GM12878 (cell line): ENCODE data around the gene STXBP5. TPM values are rescaled to one million over a fixed set of nuclear protein-coding genes. Genes with fewer than 3 reads are reported as not detected.

ENCODE experiments used
- ATAC-seq: fragments of 200-7000 bp; cut with Tn5 transposase; 3 replicates; pipeline ENCODE4 v1.9.1; 2020; ENCODE audit warnings: mild to moderate bottlenecking, moderate library complexity
- BruUV-seq: library from RNA; stranded (reverse); fragments of 400-500 nt; replicated peaks from 2 replicates; lab custom pipeline; 2021; lab: Mats Ljungman, UMichigan
- CTCF ChIA-PET: fragments of 300-600 bp; sonication (Branson Sonifier 250); formaldehyde crosslinking; extraction: SDS; loops from one replicate; lab custom pipeline; 2021; ENCODE audit warnings: inconsistent platforms; lab: Yijun Ruan, JAX
- POLR2A ChIA-PET: fragments of 350-600 bp; formaldehyde crosslinking; extraction: SDS; loops from one replicate; lab custom pipeline; 2021; ENCODE audit warnings: inconsistent platforms; lab: Charles Lee
- RAD21 ChIA-PET: fragments of 300-600 bp; sonication (Branson Sonifier 250); formaldehyde crosslinking; loops from one replicate; lab custom pipeline; 2023; ENCODE audit warnings: antibody characterized with exemption; ENCODE audit not compliant: unreplicated experiment; lab: Charles Lee
- SMC1A ChIA-PET: fragments of 300-600 bp; sonication (Branson Sonifier 250); formaldehyde crosslinking; loops from one replicate; lab custom pipeline; 2023; ENCODE audit not compliant: unreplicated experiment, uncharacterized antibody; lab: Charles Lee
- DNase-seq: peaks from one replicate; pipeline ENCODE4 v3.0.0-alpha.2; 2011; ENCODE audit warnings: low read depth, low spot score
- FAIRE-seq: peaks from 3 replicates; lab custom pipeline; 2011; peaks lifted over from hg19 to GRCh38; lab: Jason Lieb, UNC
- H2AFZ ChIP-seq: 2 replicates; pipeline ENCODE4 v1.6.0; 2011; ENCODE audit warnings: low read depth, low read length, control low read depth; ENCODE audit not compliant: control insufficient read depth
- H3K27ac ChIP-seq: 2 replicates; pipeline ENCODE4 v1.5.1; 2011; ENCODE audit warnings: control low read depth; ENCODE audit not compliant: control insufficient read depth, insufficient read depth
- H3K27me3 ChIP-seq, 2 experiments: replicated peaks in 1 of 2; 2 replicates each; pipeline versions ENCODE4 v1.6.0 to v1.6.1; 2011; ENCODE audit warnings: low read length in 1 of 2; ENCODE audit not compliant: control insufficient read depth in 2 of 2, insufficient read depth in 2 of 2
- H3K36me3 ChIP-seq, 2 experiments: 2 replicates each; pipeline ENCODE4 v1.5.1; 2011; ENCODE audit warnings: low read length in 1 of 2; ENCODE audit not compliant: control insufficient read depth in 2 of 2, insufficient read depth in 2 of 2
- H3K4me1 ChIP-seq: 2 replicates; pipeline ENCODE4 v1.6.1; 2011; ENCODE audit warnings: mild to moderate bottlenecking, low read length, moderate library complexity, mixed read lengths; ENCODE audit not compliant: control insufficient read depth, insufficient read depth
- H3K4me2 ChIP-seq: 2 replicates; pipeline ENCODE4 v1.6.0; 2011; ENCODE audit warnings: control low read depth; ENCODE audit not compliant: control insufficient read depth, insufficient read depth
- H3K4me3 ChIP-seq: fragments of 200-600 bp; sonication (generic); 2 replicates; pipeline ENCODE4 v1.5.1; 2016
- H3K79me2 ChIP-seq: 2 replicates; pipeline ENCODE4 v1.6.0; 2011; ENCODE audit warnings: low read length; ENCODE audit not compliant: control insufficient read depth, insufficient read depth
- H3K9ac ChIP-seq: 2 replicates; pipeline ENCODE4 v1.8.0; 2011; ENCODE audit warnings: low read length, control low read depth, mixed read lengths; ENCODE audit not compliant: control insufficient read depth, insufficient read depth
- H3K9me3 ChIP-seq: replicated peaks from 3 replicates; pipeline ENCODE4 v1.5.1; 2011; ENCODE audit warnings: mild to moderate bottlenecking, low read length; ENCODE audit not compliant: control insufficient read depth, insufficient read depth
- H4K20me1 ChIP-seq: 2 replicates; pipeline ENCODE4 v1.6.0; 2011; ENCODE audit not compliant: control insufficient read depth, insufficient read depth
- BHLHE40 ChIP-seq, 2 experiments: fragments of 450-650 bp in 1 of 2; IDR thresholded peaks; 2 replicates each; pipeline ENCODE4 v1.6.1; 2011 to 2017; ENCODE audit warnings: low read depth in 2 of 2, borderline replicate concordance in 1 of 2, improper control_type of control experiment in 1 of 2, low read length in 1 of 2, mild to moderate bottlenecking in 1 of 2
- CBFB ChIP-seq: IDR thresholded peaks from 2 replicates; pipeline ENCODE4 v1.6.1; 2016; ENCODE audit warnings: antibody characterized with exemption, low read depth
- CHD4 ChIP-seq: fragments of 200-600 bp; sonication (generic); IDR thresholded peaks from 2 replicates; pipeline ENCODE4 v1.6.1; 2016; ENCODE audit warnings: mild to moderate bottlenecking
- GATAD2B ChIP-seq: fragments of 450-650 bp; conservative IDR thresholded peaks from 2 replicates; pipeline ENCODE4 v1.6.1; 2017; ENCODE audit warnings: low read depth, mild to moderate bottlenecking, moderate library complexity
- IKZF2 ChIP-seq, 2 experiments: fragments of 450-650 bp; IDR thresholded peaks; 2 replicates each; pipeline ENCODE4 v1.6.1; 2017; ENCODE audit warnings: mild to moderate bottlenecking in 2 of 2, moderate library complexity in 2 of 2
- KAT2A ChIP-seq: conservative IDR thresholded peaks from 2 replicates; pipeline ENCODE4 v1.6.1; 2011; ENCODE audit warnings: low read depth, low read length; ENCODE audit not compliant: control insufficient read depth
- MTA3 ChIP-seq: IDR thresholded peaks from 2 replicates; pipeline ENCODE4 v1.6.1; 2012; ENCODE audit warnings: low read length, inconsistent platforms, borderline replicate concordance
- NBN ChIP-seq: fragments of 450-650 bp; IDR thresholded peaks from 2 replicates; pipeline ENCODE4 v1.6.1; 2016
- NRF1 ChIP-seq: conservative IDR thresholded peaks from 2 replicates; pipeline ENCODE4 v1.6.1; 2011; ENCODE audit warnings: mild to moderate bottlenecking, low read depth, low read length, improper control_type of control experiment
- SIX5 ChIP-seq: IDR thresholded peaks from 2 replicates; pipeline ENCODE4 v1.6.1; 2011; ENCODE audit warnings: mild to moderate bottlenecking, low read depth, low read length, moderate library complexity; ENCODE audit not compliant: severe bottlenecking
- SMAD5 ChIP-seq: IDR thresholded peaks from 2 replicates; pipeline ENCODE4 v1.6.1; 2016; ENCODE audit warnings: antibody characterized with exemption, low read depth
- SPI1 ChIP-seq: IDR thresholded peaks from 2 replicates; pipeline ENCODE4 v1.6.1; 2011; ENCODE audit warnings: low read depth, mild to moderate bottlenecking, low read length, moderate library complexity, borderline replicate concordance; ENCODE audit not compliant: insufficient read depth
- SRF ChIP-seq, 2 experiments: IDR thresholded peaks; 2 replicates each; pipeline ENCODE4 v1.6.1; 2011; ENCODE audit warnings: low read depth in 2 of 2, low read length in 2 of 2, mild to moderate bottlenecking in 1 of 2, moderate library complexity in 1 of 2
- TCF3 ChIP-seq: IDR thresholded peaks from 2 replicates; pipeline ENCODE4 v1.6.1; 2012; ENCODE audit warnings: low read depth, mild to moderate bottlenecking, low read length, borderline replicate concordance; ENCODE audit not compliant: insufficient read depth
- ZBED1 ChIP-seq: IDR thresholded peaks from 2 replicates; pipeline ENCODE4 v1.6.1; 2016; ENCODE audit warnings: borderline replicate concordance
- in situ Hi-C: fragments of 300-500 bp; cut with MboI; formaldehyde crosslinking; loops from 9 replicates; pipeline ENCODE4 v1.14.3; 2018; ENCODE audit warnings: mixed read lengths
- intact Hi-C: fragments of 100-400 bp; cut with micrococcal nuclease; formaldehyde crosslinking; loops from one replicate; pipeline ENCODE4 v1.14.2; 2022; ENCODE audit not compliant: unreplicated experiment
- polyA plus RNA-seq, 11 experiments: library from polyadenylated mRNA; depleted of rRNA in 4 of 11; unstranded in 6 of 11; stranded (reverse) in 5 of 11; fragments of >200 nt; fragmentation: Nextera tagmentation in 4 of 11; fragmentation: Illumina TruSeq in 1 of 11; extraction: Ambion mirVana in 4 of 11; extraction: Trizol in 1 of 11; gene quantifications; 1 replicate in 1 of 11; 2 replicates in 10 of 11; pipeline versions ENCODE4 v1.2.1 to v1.2.3, GENCODE V29; 2011 to 2016; ENCODE audit warnings: inconsistent platforms in 2 of 11, missing spikeins in 2 of 11, low read depth in 1 of 11
- total RNA-seq, 4 experiments: library from RNA; depleted of rRNA in 3 of 4; stranded (reverse); fragments of >200 nt in 3 of 4; fragmentation: Illumina TruSeq in 1 of 4; extraction: Trizol in 1 of 4; gene quantifications; 2 replicates each; pipeline versions ENCODE4 v1.2.1 to v1.2.3, GENCODE V29; 2013 to 2021

STXBP5 gene
- total and polyA plus RNA-seq, 10 of the 15 experiments (the other 5 are each of a cell fraction or from before 2014, with no cell fraction given) = 1.4 to 13.2 (median 8.4) TPM

DNA sequence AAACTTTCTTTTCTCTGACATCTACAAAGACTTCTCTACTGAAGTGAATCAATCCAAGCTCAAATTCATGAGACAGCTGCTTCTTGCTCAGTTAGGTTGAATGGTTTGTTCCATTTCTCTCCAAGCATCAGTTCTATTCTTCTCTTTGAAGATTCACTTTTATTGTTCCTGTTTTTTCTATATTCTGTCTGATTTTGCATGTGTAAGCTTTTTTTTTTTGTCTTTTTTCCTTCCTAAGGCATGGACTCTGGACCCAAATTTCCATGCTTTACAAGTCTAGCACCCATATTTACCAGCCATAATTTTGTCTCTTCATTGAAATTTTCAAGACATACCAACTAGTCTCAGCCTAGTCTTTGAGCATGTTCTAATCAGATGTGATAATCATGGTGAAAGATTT is 25.9 kb upstream of the STXBP5 start:
- intact Hi-C loops = no loop called here
- Histone ChIP-seq H3K36me3 (no peaks in the 10 kb centered on the region), H3K9me3 (no peaks in the 10 kb centered on the region), H3K27me3 (no peaks in the 10 kb centered on the region), H4K20me1 (no peaks in the 10 kb centered on the region), H3K27ac (no peak overlapping the region), H3K9ac (no peak overlapping the region), H3K4me2 (no peak overlapping the region), H3K4me1 (no peaks in the 10 kb centered on the region), H3K79me2 (no peaks in the 10 kb centered on the region)
- no peak for FAIRE-seq
- ChIA-PET RAD21 (no interaction called here), CTCF (interaction anchor here (0.6 kb wide), 1 partner anchor 492 kb away, joined by 3 read pairs; no protein-coding TSS in a partner anchor)
- no peak for DNase-seq
- in situ Hi-C loops = no loop called here
- BruUV-seq = no TSS peak
- no peak for TF ChIP-seq CBFB
- no peak for TF ChIP-seq TCF3
- TF ChIP-seq IKZF2 (IDR thresholded peaks at IDR 0.05) = no peak
- TF ChIP-seq SPI1 = no peak
- no peak for TF ChIP-seq GATAD2B
- TF ChIP-seq SRF (IDR thresholded peaks at IDR 0.05; ENCODE audit: low read depth in 2 of 2, low read length in 2 of 2) = no peak
- TF ChIP-seq KAT2A = no peak
- no peak for TF ChIP-seq NRF1
- no peak for TF ChIP-seq BHLHE40 (IDR thresholded peaks at IDR 0.05; ENCODE audit: borderline replicate concordance in 1 of 2, low read depth in 2 of 2, low read length in 1 of 2)
- no peak for TF ChIP-seq ZBED1
- TF ChIP-seq CHD4 = no peak
- TF ChIP-seq SMAD5 = no peak
- no peak for TF ChIP-seq SIX5
- TF ChIP-seq NBN = no peak
- no peak for TF ChIP-seq MTA3
- TF ChIP-seq, all 136 proteins: peak for 0
- no peak overlapping the region for H2AFZ ChIP-seq
- ATAC-seq = no peak
- no peak overlapping the region for H3K4me3 ChIP-seq
- ChIA-PET POLR2A (no interaction called here), SMC1A (interaction anchor here (0.8 kb wide), 1 partner anchor 10 kb away, joined by 4 read pairs; no protein-coding TSS in a partner anchor)
